PFSK-1 (cell line): ENCODE data around the gene LSS.

ENCODE experiments used
- FOXP2 ChIP-seq: optimal IDR thresholded peaks from 2 replicates; pipeline ENCODE3; 2011; ENCODE audit warnings: borderline replicate concordance, control low read depth, inconsistent platforms; ENCODE audit not compliant: insufficient read depth; ENCODE audit errors: extremely low read length, extremely low read depth
- POLR2AphosphoS5 ChIP-seq: IDR thresholded peaks from 2 replicates; pipeline ENCODE4 v1.6.1; 2012; ENCODE audit warnings: low read depth, mild to moderate bottlenecking, control low read depth, low read length, moderate library complexity
- SIN3A ChIP-seq: IDR thresholded peaks from 2 replicates; pipeline ENCODE4 v1.6.1; 2012; ENCODE audit warnings: mild to moderate bottlenecking, low read length, moderate library complexity, borderline replicate concordance; ENCODE audit not compliant: insufficient read depth
- TAF1 ChIP-seq: IDR thresholded peaks from 2 replicates; pipeline ENCODE4 v1.6.1; 2012; ENCODE audit warnings: low read length, control low read depth, borderline replicate concordance; ENCODE audit not compliant: insufficient read depth
- TF ChIP-seq, protein P1 (sequence below), 2 experiments: IDR thresholded peaks; 2 replicates each; pipeline versions ENCODE4 v1.6.1 to v1.8.0; 2011 to 2012; ENCODE audit warnings: low read depth in 2 of 2, low read length in 2 of 2, control low read depth in 1 of 2, inconsistent platforms in 1 of 2, mild to moderate bottlenecking in 1 of 2, moderate library complexity in 1 of 2; ENCODE audit not compliant: insufficient read depth in 1 of 2

Gene LSS

GRCh38 chr21:46141767-46142581 is 86.6 kb downstream of the LSS start:
- TF ChIP-seq, protein P1, sequence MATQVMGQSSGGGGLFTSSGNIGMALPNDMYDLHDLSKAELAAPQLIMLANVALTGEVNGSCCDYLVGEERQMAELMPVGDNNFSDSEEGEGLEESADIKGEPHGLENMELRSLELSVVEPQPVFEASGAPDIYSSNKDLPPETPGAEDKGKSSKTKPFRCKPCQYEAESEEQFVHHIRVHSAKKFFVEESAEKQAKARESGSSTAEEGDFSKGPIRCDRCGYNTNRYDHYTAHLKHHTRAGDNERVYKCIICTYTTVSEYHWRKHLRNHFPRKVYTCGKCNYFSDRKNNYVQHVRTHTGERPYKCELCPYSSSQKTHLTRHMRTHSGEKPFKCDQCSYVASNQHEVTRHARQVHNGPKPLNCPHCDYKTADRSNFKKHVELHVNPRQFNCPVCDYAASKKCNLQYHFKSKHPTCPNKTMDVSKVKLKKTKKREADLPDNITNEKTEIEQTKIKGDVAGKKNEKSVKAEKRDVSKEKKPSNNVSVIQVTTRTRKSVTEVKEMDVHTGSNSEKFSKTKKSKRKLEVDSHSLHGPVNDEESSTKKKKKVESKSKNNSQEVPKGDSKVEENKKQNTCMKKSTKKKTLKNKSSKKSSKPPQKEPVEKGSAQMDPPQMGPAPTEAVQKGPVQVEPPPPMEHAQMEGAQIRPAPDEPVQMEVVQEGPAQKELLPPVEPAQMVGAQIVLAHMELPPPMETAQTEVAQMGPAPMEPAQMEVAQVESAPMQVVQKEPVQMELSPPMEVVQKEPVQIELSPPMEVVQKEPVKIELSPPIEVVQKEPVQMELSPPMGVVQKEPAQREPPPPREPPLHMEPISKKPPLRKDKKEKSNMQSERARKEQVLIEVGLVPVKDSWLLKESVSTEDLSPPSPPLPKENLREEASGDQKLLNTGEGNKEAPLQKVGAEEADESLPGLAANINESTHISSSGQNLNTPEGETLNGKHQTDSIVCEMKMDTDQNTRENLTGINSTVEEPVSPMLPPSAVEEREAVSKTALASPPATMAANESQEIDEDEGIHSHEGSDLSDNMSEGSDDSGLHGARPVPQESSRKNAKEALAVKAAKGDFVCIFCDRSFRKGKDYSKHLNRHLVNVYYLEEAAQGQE (IDR thresholded peaks at IDR 0.05; ENCODE audit: insufficient read depth in 1 of 2, low read depth in 2 of 2, low read length in 2 of 2) = no peak
- TF ChIP-seq FOXP2 = no peak
- no peak for TF ChIP-seq SIN3A
- no peak for TF ChIP-seq POLR2AphosphoS5
- TF ChIP-seq TAF1 = no peak

GRCh38 chr21:46139686-46140085 is 88.9 kb downstream of the LSS start:
- TF ChIP-seq, protein P1 (IDR thresholded peaks at IDR 0.05; ENCODE audit: insufficient read depth in 1 of 2, low read depth in 2 of 2, low read length in 2 of 2) = no peak
- TF ChIP-seq SIN3A = no peak
- TF ChIP-seq FOXP2 = no peak
- TF ChIP-seq POLR2AphosphoS5 = no peak
- no peak for TF ChIP-seq TAF1

GRCh38 chr21:46138383-46138970 is 90.1 kb downstream of the LSS start:
- no peak for TF ChIP-seq FOXP2
- TF ChIP-seq, protein P1 (IDR thresholded peaks at IDR 0.05; ENCODE audit: insufficient read depth in 1 of 2, low read depth in 2 of 2, low read length in 2 of 2) = no peak
- no peak for TF ChIP-seq TAF1
- TF ChIP-seq SIN3A = no peak
- no peak for TF ChIP-seq POLR2AphosphoS5
